NCI-H2107 (cell line): ENCODE results near the gene SLC5A10.
"Not testable (repeated sequence)": the region's sequence is repeated elsewhere in the genome, so short reads cannot be mapped to it uniquely, and the experiment has no call there.

Experiments used
- DNase-seq: peaks from one replicate; lab custom pipeline; 2025; lab: John Stamatoyannopoulos, UW

The SLC5A10 gene

DNA sequence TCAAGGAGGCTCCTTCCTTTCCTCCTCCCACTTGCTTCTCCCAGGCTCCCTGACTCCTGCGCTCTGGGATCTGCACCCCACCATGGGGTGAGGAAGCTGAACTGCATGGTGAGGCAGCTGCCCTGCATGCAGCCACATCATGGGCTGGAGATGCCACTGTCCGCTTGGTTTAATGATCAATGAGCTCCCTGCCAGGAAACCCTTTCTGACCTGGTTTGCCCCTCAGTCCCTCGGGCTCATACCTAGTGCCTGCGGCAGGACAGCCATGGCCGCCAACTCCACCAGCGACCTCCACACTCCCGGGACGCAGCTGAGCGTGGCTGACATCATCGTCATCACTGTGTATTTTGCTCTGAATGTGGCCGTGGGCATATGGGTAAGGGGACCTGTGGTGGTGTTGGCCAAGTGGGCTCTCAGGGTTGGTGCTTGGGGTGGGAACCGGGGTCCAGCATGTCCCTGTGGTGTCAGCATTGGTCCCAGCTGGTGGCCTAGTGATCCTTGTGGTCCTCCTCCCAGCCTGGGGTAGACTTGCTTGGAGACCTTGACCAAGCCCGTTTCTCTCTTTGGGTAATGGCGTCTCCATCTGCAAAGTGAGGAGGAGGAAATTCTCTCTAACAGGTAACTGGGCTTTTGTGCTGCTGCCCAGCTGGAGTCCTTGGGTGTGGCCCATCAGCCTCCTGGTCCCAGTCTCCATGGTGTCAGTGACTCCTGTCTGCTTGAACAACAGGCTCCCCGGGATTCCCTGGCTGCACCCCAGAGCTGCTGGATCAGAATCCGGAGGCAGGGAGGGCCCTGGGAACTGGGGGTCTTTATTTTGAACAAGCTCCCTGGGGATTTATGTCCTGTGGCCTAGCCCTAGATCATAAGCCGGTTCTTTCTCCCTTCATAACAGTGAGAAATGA lies at the start of gene SLC5A10:
Gene SLC5A10 (plus strand): TSS at position 225 of the 902 bp plus-strand sequence. CDS start 41 bp downstream, at position 266.
- DNase-seq: no peak

DNA sequence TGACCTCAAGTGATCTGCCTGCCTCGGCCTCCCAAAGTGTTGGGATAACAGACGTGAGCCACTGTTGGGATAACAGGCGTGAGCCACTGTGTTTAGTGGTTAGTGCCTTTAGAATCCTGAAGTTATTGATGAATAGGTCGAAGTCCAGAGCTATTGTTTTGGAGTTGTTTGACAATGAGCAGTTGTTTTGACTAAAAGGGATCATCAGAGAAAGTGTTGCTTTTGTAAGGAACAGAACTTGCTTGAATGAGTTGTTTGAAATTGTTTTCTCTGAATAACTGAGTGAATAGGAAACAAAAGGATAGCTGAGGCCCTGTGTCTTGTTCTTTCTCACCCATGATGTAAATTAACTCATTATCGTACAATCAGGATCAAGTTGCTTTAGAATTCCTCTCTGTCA lies 47.5 kb upstream of the SLC5A10 start:
- DNase-seq: no peak

DNA sequence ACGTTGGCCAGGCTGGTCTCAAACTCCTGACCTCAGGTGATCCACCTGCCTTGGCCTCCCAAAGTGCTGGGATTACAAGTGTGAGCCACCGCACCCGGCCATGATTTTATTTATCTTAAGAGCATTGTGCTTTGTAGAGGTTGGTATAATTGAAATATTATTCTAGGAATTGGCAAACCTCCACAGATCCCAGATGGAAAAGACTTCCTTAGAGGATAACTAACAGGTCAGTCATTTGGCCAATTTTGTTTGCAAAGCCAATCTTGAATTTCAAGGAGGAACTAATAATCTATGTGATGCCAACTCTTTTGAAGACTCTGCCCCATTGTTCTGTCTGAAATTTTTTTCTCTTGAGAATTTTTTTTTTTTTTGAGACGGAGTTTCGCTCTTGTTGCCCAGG lies 46.7 kb upstream of the SLC5A10 start:
- no peak for DNase-seq

GRCh38 chr17:18910326-18910725 lies 41.6 kb upstream of the SLC5A10 start:
- no peak for DNase-seq

DNA sequence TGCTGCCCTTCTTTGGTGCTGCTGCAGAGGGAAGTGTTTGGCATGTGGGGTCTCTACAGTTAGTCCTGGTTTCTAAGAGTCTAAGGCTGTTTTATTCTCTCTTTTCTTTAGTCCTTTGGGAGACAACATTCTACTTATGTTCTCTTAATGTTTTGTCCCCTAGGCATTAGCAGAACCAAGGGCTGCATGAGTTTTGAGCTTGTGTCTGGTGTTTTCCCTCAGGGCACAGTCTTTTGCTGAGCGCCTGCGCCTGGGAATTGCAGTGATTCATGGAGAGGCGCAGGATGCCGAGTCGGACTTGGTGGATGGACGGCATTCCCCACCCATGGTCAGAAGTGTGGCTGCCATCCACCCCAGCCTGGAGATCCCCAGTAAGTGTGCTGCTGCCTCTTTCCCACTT lies 41.1 kb upstream of the SLC5A10 start:
- DNase-seq: no peak

DNA sequence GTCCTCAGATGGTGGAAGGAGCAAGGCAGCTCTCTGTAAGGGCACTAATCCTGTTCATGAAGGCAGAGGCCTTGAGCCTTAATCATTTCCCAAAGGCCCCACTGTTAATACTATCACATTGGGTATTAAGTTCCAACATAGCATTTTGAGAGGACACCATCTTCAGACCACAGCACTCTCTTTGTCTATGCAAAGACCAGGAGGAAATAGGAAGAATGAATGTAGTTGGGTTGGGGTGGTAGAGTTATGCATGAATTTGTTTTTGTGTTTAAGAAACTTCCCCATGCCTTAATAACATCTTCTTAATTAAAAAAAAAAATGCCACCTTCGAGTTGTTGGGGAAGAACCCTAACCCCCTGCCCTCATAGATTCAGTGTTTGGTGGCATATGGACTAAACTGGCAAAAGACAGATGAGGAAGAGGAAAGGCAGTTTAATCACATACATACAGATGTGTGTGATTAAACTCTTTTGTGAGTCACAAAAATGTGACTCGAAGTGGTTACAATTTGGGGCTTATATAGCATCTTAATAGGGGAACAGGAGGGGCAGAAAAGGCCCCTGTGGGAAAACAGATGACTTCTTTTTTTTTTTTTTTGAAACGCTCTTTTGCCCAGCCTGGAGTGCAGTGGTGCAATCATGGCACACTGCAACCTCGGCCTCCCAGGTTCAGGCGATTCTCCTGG lies 35.0 kb upstream of the SLC5A10 start:
- no peak for DNase-seq

- no peak for DNase-seq
Measured at GRCh38 chr17:18917506-18918032, 34.4 kb upstream of the SLC5A10 start.

- DNase-seq: no peak
Measured at GRCh38 chr17:18919963-18920362, 32.0 kb upstream of the SLC5A10 start.

DNA sequence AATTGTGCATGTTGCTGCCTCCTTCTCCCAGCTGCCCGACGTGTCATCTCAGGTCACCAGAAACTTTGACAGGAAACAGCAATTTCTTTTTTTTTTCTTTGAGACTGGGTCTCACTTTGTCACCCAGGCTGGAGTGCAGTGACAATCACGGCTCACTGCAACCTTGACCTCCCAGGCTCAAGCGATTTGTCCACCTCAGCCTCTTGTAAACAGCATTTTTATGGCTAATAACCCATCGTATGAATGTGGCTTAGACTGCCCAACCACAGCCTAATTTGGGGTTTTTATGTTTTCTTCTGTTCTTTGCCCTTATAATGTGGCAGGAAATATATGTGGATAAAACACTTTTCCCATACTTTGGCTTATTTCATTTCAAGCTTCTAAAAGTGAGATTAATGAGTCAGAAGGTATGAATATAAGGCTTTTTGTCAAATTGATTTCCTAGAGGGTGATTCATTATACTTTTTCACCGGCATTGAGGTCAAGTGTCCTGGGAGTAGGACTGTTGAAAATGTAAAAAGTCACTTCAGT lies 31.0 kb upstream of the SLC5A10 start:
- no peak for DNase-seq

DNA sequence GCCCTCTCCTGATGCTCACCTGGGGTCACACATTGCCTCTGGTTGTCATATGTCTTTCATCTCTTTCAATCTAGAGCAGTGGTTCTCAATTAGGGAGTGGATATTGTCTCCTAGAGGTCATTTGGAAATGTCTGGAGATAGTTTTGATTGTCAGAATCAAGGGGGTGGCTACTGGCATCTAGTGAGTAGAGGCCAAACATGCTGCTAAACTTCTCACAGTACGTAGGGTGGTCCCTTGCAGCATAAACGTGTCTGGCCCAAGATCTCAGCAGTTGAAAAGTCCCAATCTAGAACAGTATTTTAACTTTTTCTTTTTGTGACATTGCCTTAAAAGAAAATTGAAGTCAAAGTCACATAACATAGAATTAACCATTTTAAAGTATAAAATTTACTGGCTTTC lies 30.5 kb upstream of the SLC5A10 start:
- no peak for DNase-seq

- no peak for DNase-seq
Measured at GRCh38 chr17:18921912-18922451, 30.0 kb upstream of the SLC5A10 start.

DNA sequence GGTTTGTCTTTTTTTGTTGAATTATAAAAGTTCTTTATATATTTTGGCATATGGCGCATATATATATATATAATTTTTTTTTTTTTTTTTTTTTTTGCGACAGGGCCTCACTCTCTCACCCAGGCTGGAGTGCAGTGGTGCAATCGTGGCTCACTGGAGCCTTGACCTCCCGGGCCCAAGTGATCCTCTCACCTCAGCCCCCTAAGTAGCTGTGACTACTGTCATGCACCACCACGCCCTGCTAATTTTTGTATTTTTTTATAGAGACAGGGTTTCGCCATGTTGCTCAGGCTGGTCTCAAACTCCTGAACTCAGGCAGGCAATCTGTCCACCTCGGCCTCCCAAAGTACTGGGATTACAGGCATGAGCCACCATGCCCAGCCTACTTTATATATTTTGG lies 29.4 kb upstream of the SLC5A10 start:
- DNase-seq: not testable (repeated sequence)

DNA sequence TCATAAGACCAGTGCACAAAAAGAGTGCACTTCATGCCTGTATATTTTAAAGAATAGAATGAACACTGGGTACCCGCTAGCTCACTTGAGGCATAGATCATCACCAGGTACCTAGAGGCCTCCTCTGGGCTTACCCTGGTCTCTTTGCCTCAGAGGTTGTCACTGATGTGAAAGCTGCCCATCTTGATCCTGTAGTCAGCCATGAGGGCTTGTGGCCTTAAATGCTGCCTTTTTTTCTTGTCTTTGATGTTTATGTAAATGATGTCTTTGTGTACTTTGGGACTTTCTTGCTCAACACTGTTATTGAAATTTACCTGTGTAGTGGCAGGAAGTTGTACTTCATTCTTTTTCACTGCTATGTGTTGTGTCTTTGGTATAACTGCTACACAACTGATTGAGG lies 26.8 kb upstream of the SLC5A10 start:
- no peak for DNase-seq

- DNase-seq: no peak
Measured at GRCh38 chr17:18928628-18929125, 23.3 kb upstream of the SLC5A10 start.

DNA sequence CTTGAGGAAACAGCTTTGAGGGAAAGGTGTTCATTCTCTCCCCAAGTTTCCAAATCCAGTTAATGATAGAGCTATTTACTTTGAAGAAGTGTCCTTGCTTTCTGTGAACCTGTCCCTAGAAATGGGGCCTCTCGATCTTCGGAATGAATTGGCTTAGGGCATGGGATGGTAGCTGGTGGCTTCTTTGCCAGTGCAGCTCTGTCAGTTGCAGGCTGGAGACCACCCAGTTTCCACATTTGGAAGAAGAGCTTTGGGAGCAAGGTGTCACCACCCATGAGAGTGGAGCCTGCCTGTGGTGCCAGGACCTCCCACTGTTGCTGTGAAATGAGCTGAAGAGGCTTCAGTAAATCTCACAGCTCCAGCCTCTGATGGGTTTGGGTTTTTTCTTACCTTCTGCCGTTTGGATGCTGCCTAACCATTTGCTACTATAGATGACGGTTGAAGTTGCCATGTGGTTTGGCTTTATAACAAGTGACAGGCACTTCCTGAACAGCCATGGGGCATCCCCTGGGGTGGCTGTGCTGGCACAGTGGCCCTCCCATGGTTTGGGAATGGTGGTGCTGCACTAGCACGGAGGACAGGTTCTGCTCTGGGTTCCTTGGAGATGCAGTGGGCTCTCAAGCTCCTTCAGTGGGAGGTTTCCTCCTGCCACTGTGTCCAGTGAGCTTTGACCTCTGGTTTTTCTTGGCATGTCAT lies 19.5 kb upstream of the SLC5A10 start:
- DNase-seq: no peak

DNA sequence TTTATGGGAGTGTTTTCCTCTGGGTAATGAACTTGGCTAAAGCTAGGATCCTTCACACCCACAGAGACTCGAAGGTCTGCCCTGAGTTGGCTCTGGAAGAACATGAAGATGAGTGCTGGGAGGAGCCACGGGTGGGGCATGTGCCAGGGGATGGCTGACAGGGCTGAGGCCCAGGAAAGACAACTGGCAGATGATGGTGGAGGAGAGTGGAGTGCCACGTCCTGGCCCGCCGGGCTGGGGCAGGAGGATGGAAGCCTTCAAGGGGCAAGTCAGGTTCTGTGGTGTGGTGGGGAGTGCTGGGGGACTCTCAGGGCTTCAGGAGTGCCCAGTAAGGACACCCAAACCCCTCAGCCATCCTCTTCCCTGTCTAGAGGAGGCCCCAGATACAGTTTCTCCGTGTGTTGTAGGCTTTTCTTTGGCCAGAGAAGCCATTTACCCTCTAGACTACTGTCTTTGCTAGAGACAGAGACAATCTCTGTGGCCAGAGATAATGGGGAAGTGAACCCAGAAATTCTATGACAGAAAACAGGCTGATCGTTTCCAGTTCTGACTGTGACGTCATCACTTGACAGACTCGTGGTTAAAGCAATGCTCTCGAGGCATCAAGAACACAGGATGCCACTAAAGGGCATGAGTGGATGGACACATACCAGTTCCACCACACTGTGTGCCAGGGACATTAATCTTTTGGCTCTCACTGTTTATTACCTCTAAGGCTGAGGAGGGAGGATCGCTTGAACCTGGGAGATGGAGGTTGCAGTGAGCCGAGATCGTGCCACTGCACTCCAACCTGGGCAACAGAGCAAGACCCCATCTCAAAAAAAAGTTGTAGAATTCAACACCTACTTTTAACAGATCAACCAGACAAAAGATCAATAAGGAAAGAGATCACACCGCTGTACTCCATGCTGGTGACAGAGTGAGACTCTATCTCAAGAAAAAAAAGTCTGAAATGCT lies 18.6 kb upstream of the SLC5A10 start:
- no peak for DNase-seq

- no peak for DNase-seq
Measured at GRCh38 chr17:18937981-18938691, 13.8 kb upstream of the SLC5A10 start.

DNA sequence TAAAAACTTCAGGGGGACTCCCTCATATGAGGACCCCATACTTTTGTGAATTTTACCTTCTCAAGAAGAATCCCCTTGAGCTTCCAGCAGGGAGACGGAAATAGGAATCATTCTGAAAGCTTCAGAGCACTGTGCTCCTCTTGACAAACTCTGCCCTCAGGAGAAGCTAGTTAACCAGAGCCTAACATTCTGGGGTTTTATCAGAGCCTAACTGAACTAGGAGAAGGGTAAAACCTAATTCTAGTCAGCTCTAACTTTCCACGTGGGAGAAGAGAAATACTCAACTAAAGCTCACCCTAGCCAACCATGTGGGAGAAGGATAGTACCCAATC lies 13.3 kb upstream of the SLC5A10 start:
- DNase-seq: no peak

GRCh38 chr17:18944646-18945045 lies 7.3 kb upstream of the SLC5A10 start:
- DNase-seq: no peak

GRCh38 chr17:18946536-18946935 lies 5.4 kb upstream of the SLC5A10 start:
- no peak for DNase-seq
